HG03175 (cell line): ENCODE measurements around the gene PDPK1.

Experiments
- ATAC-seq: cut with Tn5 transposase; IDR thresholded peaks from one replicate; pipeline ENCODE4 v1.9.1; 2021; ENCODE audit warnings: mild to moderate bottlenecking, moderate library complexity; ENCODE audit not compliant: unreplicated experiment

PDPK1 gene

GRCh38 chr16:2507052-2507659, 30.7 kb upstream of the PDPK1 start:
- peak; percentile 65 for ATAC-seq

GRCh38 chr16:2507665-2508064, 30.2 kb upstream of the PDPK1 start:
- ATAC-seq, result no peak

GRCh38 chr16:2508722-2509400, 29.0 kb upstream of the PDPK1 start:
- ATAC-seq, result no peak

GRCh38 chr16:2511128-2511800, 26.6 kb upstream of the PDPK1 start:
- no peak for ATAC-seq

DNA sequence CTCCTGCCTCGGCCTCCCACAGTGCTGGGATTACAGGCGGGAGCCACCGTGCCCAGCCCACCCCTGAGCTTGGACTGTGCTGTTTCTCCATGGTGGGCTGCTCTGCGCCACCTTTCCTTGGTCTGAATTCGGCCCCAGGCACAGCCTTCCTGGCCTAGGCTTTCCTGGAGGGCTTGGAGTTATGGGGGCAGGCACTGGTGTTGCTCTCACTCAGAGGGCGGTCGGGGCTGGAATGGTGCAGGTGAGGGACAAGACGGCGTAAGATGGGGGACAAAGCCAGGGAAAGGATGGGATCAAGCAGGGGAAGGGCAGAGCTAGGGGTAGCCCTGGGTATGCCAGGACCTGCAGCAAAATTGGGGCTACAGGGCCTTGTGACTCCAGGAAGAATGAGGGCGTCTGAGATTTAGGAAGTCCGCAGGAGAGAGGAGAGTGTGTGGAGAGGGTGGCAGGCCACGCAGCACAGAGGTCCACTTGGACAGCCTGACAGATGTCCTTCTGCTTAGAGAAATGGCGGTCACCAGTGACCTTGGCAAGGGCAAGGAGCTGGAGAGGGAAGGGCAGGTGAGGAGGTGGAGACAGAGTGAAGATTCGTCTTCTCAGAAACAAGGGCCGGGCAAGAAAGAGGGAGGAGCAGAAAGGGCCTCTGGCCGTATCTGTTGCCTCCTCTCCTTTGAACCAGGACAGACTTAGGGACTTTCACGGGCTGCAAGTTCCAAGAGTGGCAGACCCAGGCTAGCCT, 25.7 kb upstream of the PDPK1 start:
- no peak for ATAC-seq

GRCh38 chr16:2512735-2513404, 25.0 kb upstream of the PDPK1 start:
- no peak for ATAC-seq

GRCh38 chr16:2513405-2514332, 24.2 kb upstream of the PDPK1 start, which contains the start of gene ATP6V0C:
Gene ATP6V0C, plus strand, starts transcription at chr16:2513952. Its CDS starts 152 bp downstream, at chr16:2514104.
- peak; percentile 74 for ATAC-seq

- no peak for ATAC-seq
These were observed 23.3 kb upstream of the PDPK1 start for GRCh38 chr16:2514333-2515179.

DNA sequence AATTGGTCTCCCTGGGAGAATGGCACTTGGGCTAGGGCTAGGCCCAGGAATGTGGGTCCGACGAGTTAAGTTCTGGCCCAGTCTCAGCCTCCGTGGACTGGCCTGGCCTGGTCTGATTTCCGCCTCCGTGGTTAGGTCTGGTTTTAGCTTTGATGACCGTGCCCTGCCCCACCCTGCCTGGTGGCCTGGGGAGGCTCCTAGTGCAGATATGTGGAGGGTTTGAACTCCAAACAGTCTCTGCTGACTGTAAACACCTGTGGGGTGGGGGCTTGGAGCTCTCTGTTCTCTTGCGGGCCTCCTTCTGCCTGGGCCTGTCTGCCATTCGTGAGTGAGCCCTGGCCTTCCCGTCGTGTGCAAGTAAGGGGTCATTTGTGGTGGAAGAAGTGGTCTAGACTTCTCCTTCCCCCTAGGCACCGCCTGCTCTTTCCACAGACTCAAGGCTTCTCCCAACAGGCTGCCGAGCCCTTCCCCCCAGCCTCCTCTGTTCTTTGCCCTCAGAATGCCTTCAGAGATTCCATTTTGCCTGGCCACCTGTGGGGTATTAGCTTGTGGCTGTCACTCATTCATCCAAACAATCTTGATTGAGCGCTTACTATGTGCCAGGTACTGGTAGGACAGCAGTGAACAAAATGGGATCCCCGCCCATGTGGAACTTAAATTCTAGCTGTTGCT, 22.5 kb upstream of the PDPK1 start:
- ATAC-seq, result no peak

GRCh38 chr16:2516391-2517240, 21.2 kb upstream of the PDPK1 start:
- ATAC-seq, result no peak

GRCh38 chr16:2517954-2518605, 19.7 kb upstream of the PDPK1 start:
- ATAC-seq, result no peak

DNA sequence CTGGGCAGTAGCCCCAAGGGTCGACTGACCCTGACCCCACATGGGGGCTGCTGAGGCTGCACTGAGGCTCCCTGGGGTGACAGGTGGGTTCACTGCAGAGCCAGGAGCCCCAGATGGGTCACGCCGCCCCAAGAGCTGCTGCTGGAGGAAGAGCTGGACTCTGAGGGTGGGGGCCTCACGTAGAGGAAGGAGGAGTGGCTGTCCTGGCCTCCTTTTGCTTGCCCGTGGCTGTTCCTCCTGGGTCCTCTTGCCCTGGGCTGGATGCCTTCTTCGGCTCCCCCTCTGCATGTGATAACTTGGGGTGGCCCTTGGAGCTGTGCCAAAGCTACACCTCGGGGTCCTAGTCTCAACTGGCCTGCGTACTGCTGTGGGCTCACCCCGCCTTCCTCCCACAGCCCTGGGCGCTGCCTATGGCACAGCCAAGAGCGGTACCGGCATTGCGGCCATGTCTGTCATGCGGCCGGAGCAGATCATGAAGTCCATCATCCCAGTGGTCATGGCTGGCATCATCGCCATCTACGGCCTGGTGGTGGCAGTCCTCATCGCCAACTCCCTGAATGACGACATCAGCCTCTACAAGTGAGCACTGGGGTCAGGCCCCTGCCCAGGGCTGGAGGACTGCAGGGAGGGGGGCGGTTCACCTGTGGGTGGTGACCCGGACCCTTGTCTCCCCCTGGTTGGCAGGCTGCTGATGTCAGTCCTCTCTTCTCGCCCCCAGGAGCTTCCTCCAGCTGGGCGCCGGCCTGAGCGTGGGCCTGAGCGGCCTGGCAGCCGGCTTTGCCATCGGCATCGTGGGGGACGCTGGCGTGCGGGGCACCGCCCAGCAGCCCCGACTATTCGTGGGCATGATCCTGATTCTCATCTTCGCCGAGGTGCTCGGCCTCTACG, 18.8 kb upstream of the PDPK1 start:
- no peak for ATAC-seq

DNA sequence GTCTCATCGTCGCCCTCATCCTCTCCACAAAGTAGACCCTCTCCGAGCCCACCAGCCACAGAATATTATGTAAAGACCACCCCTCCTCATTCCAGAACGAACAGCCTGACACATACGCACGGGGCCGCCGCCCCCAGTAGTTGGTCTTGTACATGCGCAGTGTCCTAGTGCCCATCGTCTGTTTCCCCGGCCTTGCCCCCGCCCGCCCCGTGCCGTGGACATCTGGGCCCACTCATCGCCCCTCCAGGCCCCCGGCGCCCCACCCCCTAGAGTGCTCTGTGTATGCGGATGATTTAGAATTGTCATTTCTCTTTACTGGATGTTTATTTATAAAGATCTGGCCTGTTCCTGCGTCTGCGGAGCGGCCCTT, 18.1 kb upstream of the PDPK1 start:
- no peak for ATAC-seq

- peak; percentile 56 for ATAC-seq
These were observed 17.6 kb upstream of the PDPK1 start, which contains the start of gene AMDHD2 for GRCh38 chr16:2520097-2520783. Gene AMDHD2, plus strand, starts transcription at chr16:2520371. Its CDS starts 88 bp downstream, at chr16:2520459.

- no peak for ATAC-seq
These were observed 16.9 kb upstream of the PDPK1 start for GRCh38 chr16:2520784-2521531.
